Osteocyte (in vitro differentiated cells): Measurements from ENCODE around the gene PLXNC1. TPM values are rescaled to one million over a fixed set of nuclear protein-coding genes. Genes with fewer than 3 reads are reported as not detected.

Source experiments
- DNase-seq: peaks from one replicate; pipeline ENCODE4 v3.0.0; 2021; ENCODE audit warnings: mixed read lengths; ENCODE audit not compliant: unreplicated experiment; ENCODE audit errors: extremely low spot score
- H3K27ac Mint-ChIP-seq: one replicate; pipeline ENCODE4 v1.8.0; 2021; ENCODE audit warnings: mild to moderate bottlenecking, mixed read lengths; ENCODE audit not compliant: unreplicated experiment
- H3K27me3 Mint-ChIP-seq: one replicate; pipeline ENCODE4 v1.8.0; 2021; ENCODE audit warnings: mixed read lengths; ENCODE audit not compliant: unreplicated experiment
- H3K36me3 Mint-ChIP-seq: one replicate; pipeline ENCODE4 v1.8.0; 2021; ENCODE audit warnings: mixed read lengths; ENCODE audit not compliant: unreplicated experiment
- H3K4me1 Mint-ChIP-seq: one replicate; pipeline ENCODE4 v1.8.0; 2021; ENCODE audit warnings: mixed read lengths; ENCODE audit not compliant: unreplicated experiment
- H3K4me3 Mint-ChIP-seq: one replicate; pipeline ENCODE4 v1.8.0; 2021; ENCODE audit warnings: mild to moderate bottlenecking, moderate library complexity, mixed read lengths; ENCODE audit not compliant: unreplicated experiment
- H3K9me3 Mint-ChIP-seq: one replicate; pipeline ENCODE4 v1.8.0; 2021; ENCODE audit warnings: mixed read lengths; ENCODE audit not compliant: unreplicated experiment
- total RNA-seq: library from RNA; stranded (reverse); gene quantifications from 2 replicates; pipeline ENCODE4 v1.2.1, GENCODE V29; 2021
- TF ChIP-seq, protein P1 (sequence below): fragments of 200-600 bp; sonication (generic); IDR thresholded peaks from 2 replicates; pipeline ENCODE4 v1.5.0; 2021; ENCODE audit warnings: antibody characterized with exemption, mild to moderate bottlenecking, moderate library complexity

PLXNC1 gene
- total RNA-seq, 1 donor from 2014 or later = 0.32 TPM

DNA sequence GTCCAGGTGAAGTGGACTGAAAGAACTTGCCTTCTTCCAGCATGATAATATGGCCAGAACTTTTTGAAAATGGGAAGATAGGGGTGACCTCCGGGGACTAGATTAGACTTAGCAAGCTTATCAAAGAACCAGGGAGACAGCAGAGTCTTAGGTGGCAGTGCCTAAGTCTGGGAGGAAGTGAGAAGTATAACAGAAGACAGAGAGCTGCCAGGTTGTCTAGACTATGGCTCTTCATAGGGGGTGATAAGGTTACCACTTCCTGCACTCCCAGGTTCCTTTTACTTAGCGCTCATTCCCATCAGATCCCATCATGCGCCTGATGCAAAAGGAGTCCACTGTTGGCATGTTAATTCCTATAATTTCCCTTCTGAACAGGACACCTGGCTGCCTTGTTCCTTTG, 69.9 kb downstream of the PLXNC1 start:
- Mint-ChIP-seq H3K9me3 (no peaks in the 10 kb centered on the region), H3K36me3 (no peaks in the 10 kb centered on the region), H3K4me1 (no peaks in the 10 kb centered on the region), H3K4me3 (no peak overlapping the region), H3K27me3 (peaks cover 25% of the 10 kb centered on the region), H3K27ac (no peak overlapping the region)
- TF ChIP-seq, protein P1, sequence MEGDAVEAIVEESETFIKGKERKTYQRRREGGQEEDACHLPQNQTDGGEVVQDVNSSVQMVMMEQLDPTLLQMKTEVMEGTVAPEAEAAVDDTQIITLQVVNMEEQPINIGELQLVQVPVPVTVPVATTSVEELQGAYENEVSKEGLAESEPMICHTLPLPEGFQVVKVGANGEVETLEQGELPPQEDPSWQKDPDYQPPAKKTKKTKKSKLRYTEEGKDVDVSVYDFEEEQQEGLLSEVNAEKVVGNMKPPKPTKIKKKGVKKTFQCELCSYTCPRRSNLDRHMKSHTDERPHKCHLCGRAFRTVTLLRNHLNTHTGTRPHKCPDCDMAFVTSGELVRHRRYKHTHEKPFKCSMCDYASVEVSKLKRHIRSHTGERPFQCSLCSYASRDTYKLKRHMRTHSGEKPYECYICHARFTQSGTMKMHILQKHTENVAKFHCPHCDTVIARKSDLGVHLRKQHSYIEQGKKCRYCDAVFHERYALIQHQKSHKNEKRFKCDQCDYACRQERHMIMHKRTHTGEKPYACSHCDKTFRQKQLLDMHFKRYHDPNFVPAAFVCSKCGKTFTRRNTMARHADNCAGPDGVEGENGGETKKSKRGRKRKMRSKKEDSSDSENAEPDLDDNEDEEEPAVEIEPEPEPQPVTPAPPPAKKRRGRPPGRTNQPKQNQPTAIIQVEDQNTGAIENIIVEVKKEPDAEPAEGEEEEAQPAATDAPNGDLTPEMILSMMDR = no peak
- no peak for DNase-seq

- no peaks in the 10 kb centered on the region for H3K36me3 Mint-ChIP-seq
- no peaks in the 10 kb centered on the region for H3K4me1 Mint-ChIP-seq
- TF ChIP-seq, protein P1 = no peak
- no peak overlapping the region for H3K4me3 Mint-ChIP-seq
- no peaks in the 10 kb centered on the region for H3K9me3 Mint-ChIP-seq
- DNase-seq = no peak
- peaks cover 34% of the 10 kb centered on the region for H3K27me3 Mint-ChIP-seq
- no peak overlapping the region for H3K27ac Mint-ChIP-seq
These were observed 71.4 kb downstream of the PLXNC1 start for GRCh38 chr12:94219622-94220302.

- Mint-ChIP-seq H3K36me3 (no peaks in the 10 kb centered on the region), H3K27me3 (peaks cover 34% of the 10 kb centered on the region), H3K9me3 (no peaks in the 10 kb centered on the region), H3K27ac (no peak overlapping the region), H3K4me1 (no peaks in the 10 kb centered on the region), H3K4me3 (no peak overlapping the region)
- TF ChIP-seq, protein P1 = no peak
- DNase-seq = no peak
These were observed 72.4 kb downstream of the PLXNC1 start for GRCh38 chr12:94220804-94221203.

- no peaks in the 10 kb centered on the region for H3K36me3 Mint-ChIP-seq
- no peak for DNase-seq
- H3K27ac Mint-ChIP-seq = no peak overlapping the region
- peaks cover 36% of the 10 kb centered on the region for H3K27me3 Mint-ChIP-seq
- H3K4me3 Mint-ChIP-seq = no peak overlapping the region
- no peaks in the 10 kb centered on the region for H3K9me3 Mint-ChIP-seq
- TF ChIP-seq, protein P1 = no peak
- H3K4me1 Mint-ChIP-seq = no peaks in the 10 kb centered on the region
These were observed 74.1 kb downstream of the PLXNC1 start for GRCh38 chr12:94222351-94223084.

GRCh38 chr12:94223842-94224241, 75.5 kb downstream of the PLXNC1 start:
- peaks cover 40% of the 10 kb centered on the region for H3K27me3 Mint-ChIP-seq
- H3K36me3 Mint-ChIP-seq = no peaks in the 10 kb centered on the region
- no peak overlapping the region for H3K4me3 Mint-ChIP-seq
- DNase-seq = no peak
- H3K27ac Mint-ChIP-seq = no peak overlapping the region
- TF ChIP-seq, protein P1 = no peak
- no peaks in the 10 kb centered on the region for H3K9me3 Mint-ChIP-seq
- H3K4me1 Mint-ChIP-seq = no peaks in the 10 kb centered on the region
